B cell (primary cell): ENCODE measurements around the gene TMEM94. TPM values are rescaled to one million over a fixed set of nuclear protein-coding genes. Genes with fewer than 3 reads are reported as not detected.

Source experiments
- ATAC-seq: fragments of 200-7000 bp; cut with Tn5 transposase; one replicate; pipeline ENCODE4 v1.10.0; 2021; ENCODE audit warnings: low read depth, mild to moderate bottlenecking, moderate number of reproducible peaks, moderate library complexity
- CTCF ChIA-PET: fragments of 350-600 bp; sonication (Branson Sonifier 250); formaldehyde crosslinking; loops from one replicate; lab custom pipeline; 2021; ENCODE audit warnings: antibody characterized with exemption, inconsistent platforms; lab: Charles Lee
- POLR2A ChIA-PET: fragments of 350-600 bp; sonication (Branson Sonifier 250); formaldehyde crosslinking; loops from one replicate; lab custom pipeline; 2021; ENCODE audit warnings: antibody characterized with exemption; lab: Charles Lee
- DNase-seq: peaks from one replicate; pipeline ENCODE4 v3.0.0; 2013
- H2AFZ ChIP-seq: 2 replicates; pipeline ENCODE4 v1.6.1; 2012; ENCODE audit warnings: mild to moderate bottlenecking, low read depth, low read length; ENCODE audit not compliant: insufficient read depth, poor library complexity, severe bottlenecking
- H3K27ac ChIP-seq, 2 donors: 1 replicate in 1 of 2; 2 replicates in 1 of 2; pipeline ENCODE4 v1.5.1; 2012 to 2013; ENCODE audit warnings: low read length in 2 of 2, mild to moderate bottlenecking in 2 of 2, moderate library complexity in 1 of 2
- H3K27me3 ChIP-seq, 4 experiments: fragments of 200-600 bp in 1 of 4; sonication (generic) in 1 of 4; replicated peaks in 1 of 4; 1 replicate in 2 of 4; 2 replicates in 2 of 4; pipeline versions ENCODE4 v1.6.1 to v1.7.0; 2013 to 2016; ENCODE audit warnings: low read length in 3 of 4, mild to moderate bottlenecking in 2 of 4, mixed read lengths in 1 of 4, moderate library complexity in 1 of 4; ENCODE audit not compliant: insufficient read depth in 4 of 4, control insufficient read depth in 3 of 4; ENCODE audit errors: control extremely low read depth in 1 of 4
- H3K36me3 ChIP-seq, 2 experiments: replicated peaks in 1 of 2; 1 replicate in 1 of 2; 2 replicates in 1 of 2; pipeline versions ENCODE4 v1.6.1 to v1.7.1; 2013; ENCODE audit warnings: low read length in 1 of 2; ENCODE audit not compliant: insufficient read depth in 2 of 2, control insufficient read depth in 1 of 2; ENCODE audit errors: control extremely low read depth in 1 of 2, extremely low read depth in 1 of 2
- H3K4me1 ChIP-seq, 2 donors: fragments of 200-600 bp in 1 of 2; sonication (generic) in 1 of 2; 1 replicate in 1 of 2; 2 replicates in 1 of 2; pipeline versions ENCODE4 v1.5.1 to v1.6.1; 2013 to 2017; ENCODE audit warnings: low read length in 2 of 2; ENCODE audit not compliant: control insufficient read depth in 2 of 2, insufficient read depth in 2 of 2
- H3K4me2 ChIP-seq: replicated peaks from 2 replicates; pipeline ENCODE3; 2012; ENCODE audit warnings: mild to moderate bottlenecking, low read depth, low read length; ENCODE audit not compliant: poor library complexity, severe bottlenecking
- H3K4me3 ChIP-seq, 5 experiments: fragments of 200-600 bp in 1 of 5; sonication (generic) in 1 of 5; 1 replicate in 3 of 5; 2 replicates in 2 of 5; pipeline versions ENCODE4 v1.5.1 to v1.7.0; 2011 to 2016; ENCODE audit warnings: low read length in 4 of 5, mild to moderate bottlenecking in 4 of 5, low read depth in 2 of 5, control low read depth in 1 of 5, moderate library complexity in 1 of 5; ENCODE audit not compliant: insufficient read depth in 1 of 5; ENCODE audit errors: control extremely low read depth in 1 of 5, extremely low read depth in 1 of 5
- H3K79me2 ChIP-seq: fragments of 200-600 bp; sonication (generic); one replicate; pipeline ENCODE4 v1.6.0; 2016; ENCODE audit warnings: low read length; ENCODE audit not compliant: control insufficient read depth, insufficient read depth
- H3K9ac ChIP-seq: fragments of 200-600 bp; sonication (generic); 2 replicates; pipeline ENCODE4 v1.6.1; 2017; ENCODE audit warnings: mild to moderate bottlenecking, low read length, moderate library complexity
- H3K9me3 ChIP-seq, 3 donors: one replicate each; pipeline versions ENCODE4 v1.6.1 to v1.7.1; 2013; ENCODE audit warnings: low read length in 2 of 3; ENCODE audit not compliant: control insufficient read depth in 2 of 3, insufficient read depth in 1 of 3; ENCODE audit errors: control extremely low read depth in 1 of 3
- H4K20me1 ChIP-seq: 2 replicates; pipeline ENCODE4 v1.6.0; 2012; ENCODE audit warnings: mild to moderate bottlenecking, low read length; ENCODE audit not compliant: insufficient read depth, control insufficient read depth, poor library complexity, severe bottlenecking
- H3K27ac Mint-ChIP-seq: one replicate; pipeline ENCODE4 v1.8.0; 2021; ENCODE audit warnings: mixed read lengths
- H3K27me3 Mint-ChIP-seq: one replicate; pipeline ENCODE4 v1.8.0; 2021; ENCODE audit warnings: mixed read lengths
- H3K4me1 Mint-ChIP-seq: one replicate; pipeline ENCODE4 v1.8.0; 2021; ENCODE audit warnings: mixed read lengths
- H3K4me3 Mint-ChIP-seq: one replicate; pipeline ENCODE4 v1.8.0; 2021; ENCODE audit warnings: mixed read lengths
- H3K9me3 Mint-ChIP-seq: one replicate; pipeline ENCODE4 v1.8.0; 2022; ENCODE audit warnings: mixed read lengths; ENCODE audit not compliant: insufficient read depth
- CTCF ChIP-seq: fragments of 200-600 bp; IDR thresholded peaks from one replicate; pipeline ENCODE4 v1.8.0; 2022; ENCODE audit warnings: antibody characterized with exemption, mild to moderate bottlenecking
- EZH2 ChIP-seq: IDR thresholded peaks from 2 replicates; pipeline ENCODE4 v1.6.1; 2012; ENCODE audit warnings: borderline replicate concordance, low read depth, mild to moderate bottlenecking, moderate library complexity, low read length; ENCODE audit not compliant: insufficient read depth, poor library complexity, severe bottlenecking
- WGBS: methylation state at CpG from one replicate; pipeline ENCODE4 v1.1.5; 2013; ENCODE audit warnings: missing lambda C conversion rate; ENCODE audit not compliant: insufficient coverage; 5-methylcytosine and 5-hydroxymethylcytosine counted together
- intact Hi-C: fragments of 100-400 bp; cut with micrococcal nuclease; formaldehyde crosslinking; loops from one replicate; pipeline ENCODE4 v1.10.0; 2022
- polyA plus RNA-seq: library from polyadenylated mRNA; depleted of rRNA; stranded (reverse); fragments of >200 nt; gene quantifications from 2 replicates; pipeline ENCODE4 v1.2.3, GENCODE V29; 2012
- total RNA-seq, 2 donors: library from RNA; stranded (reverse); fragments of 120-200 nt in 1 of 2; gene quantifications; 1 replicate in 1 of 2; 2 replicates in 1 of 2; pipeline versions ENCODE4 v1.2.3 to v1.2.4, GENCODE V29; 2013 to 2022

Gene TMEM94
- total and polyA plus RNA-seq, 2 donors (not counting 1 experiment from before 2014, with no cell fraction given) = 139 to 158 TPM

DNA sequence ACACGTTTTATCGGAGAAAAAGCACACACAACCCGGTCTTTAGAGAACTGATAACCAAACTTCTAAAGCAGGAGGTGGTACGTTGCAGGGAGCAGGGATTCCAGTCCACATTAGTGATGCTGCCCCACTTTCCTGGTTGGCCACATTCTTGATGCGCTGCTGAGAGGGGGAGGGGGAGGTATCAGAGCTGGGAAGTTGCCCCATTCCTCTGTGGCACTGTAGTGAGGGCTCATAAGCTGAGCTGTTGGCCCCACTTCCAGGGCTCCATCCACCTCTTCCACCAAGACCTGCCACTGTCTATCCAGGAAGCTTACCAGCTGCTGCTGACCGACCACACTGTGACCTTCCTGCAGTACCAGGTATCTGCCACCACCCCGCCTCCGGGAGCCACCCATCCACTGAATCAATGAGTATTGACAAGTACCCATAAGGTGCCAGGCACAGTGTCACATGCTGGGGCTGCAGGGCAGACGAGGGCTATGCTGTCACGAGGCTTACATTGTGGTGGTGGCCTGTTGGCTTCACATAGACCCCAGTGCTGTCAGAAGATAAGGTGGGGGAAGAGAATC lies 60.9 kb downstream of the TMEM94 start:
- 32% methylated on average over 8 of the region's 10 CpGs for WGBS
- Histone ChIP-seq H3K36me3 (no peaks in the 10 kb centered on the region), H3K9ac (peak overlapping the region; percentile 89), H2AFZ (peak overlapping the region; percentile 87), H3K79me2 (peaks cover 15% of the 10 kb centered on the region), H4K20me1 (peaks cover 10% of the 10 kb centered on the region), H3K27me3 (no peaks in the 10 kb centered on the region), H3K4me3 (peak overlapping the region; percentile 6 to 96 (median 70)), H3K4me1 (peaks cover 26 to 39% of the 10 kb centered on the region in 2 donors), H3K9me3 (no peaks in the 10 kb centered on the region), H3K4me2 (peak overlapping the region; percentile 100), H3K27ac (no peak overlapping the region)
- intact Hi-C loops = loop anchor here (5.0 to 10.0 kb wide), 4 partner anchors 110 to 1220 kb away; partner anchors contain the start of genes GALK1, GRB2, MFSD11 and SRSF2
- ATAC-seq (no peak), DNase-seq (peak; percentile 39)
- POLR2A ChIA-PET = interaction anchor here (1.1 to 1.5 kb wide), 4 partner anchors 8 to 586 kb away, joined by 3 to 22 read pairs (median 6); partner anchors contain the start of genes EXOC7, LLGL2 and TMEM94
- peak overlapping the region; percentile 75 for H3K27ac Mint-ChIP-seq
- no peaks in the 10 kb centered on the region for H3K27me3 Mint-ChIP-seq
- TF ChIP-seq EZH2 (no peak), CTCF (no peak)
- peaks cover 19% of the 10 kb centered on the region for H3K4me1 Mint-ChIP-seq
- H3K9me3 Mint-ChIP-seq = no peaks in the 10 kb centered on the region
- CTCF ChIA-PET = interaction anchor here (1.4 to 2.2 kb wide), 6 partner anchors 7 to 236 kb away, joined by 3 to 24 read pairs (median 7); partner anchors contain the start of genes LLGL2 and MYO15B
- peak overlapping the region; percentile 81 for H3K4me3 Mint-ChIP-seq

DNA sequence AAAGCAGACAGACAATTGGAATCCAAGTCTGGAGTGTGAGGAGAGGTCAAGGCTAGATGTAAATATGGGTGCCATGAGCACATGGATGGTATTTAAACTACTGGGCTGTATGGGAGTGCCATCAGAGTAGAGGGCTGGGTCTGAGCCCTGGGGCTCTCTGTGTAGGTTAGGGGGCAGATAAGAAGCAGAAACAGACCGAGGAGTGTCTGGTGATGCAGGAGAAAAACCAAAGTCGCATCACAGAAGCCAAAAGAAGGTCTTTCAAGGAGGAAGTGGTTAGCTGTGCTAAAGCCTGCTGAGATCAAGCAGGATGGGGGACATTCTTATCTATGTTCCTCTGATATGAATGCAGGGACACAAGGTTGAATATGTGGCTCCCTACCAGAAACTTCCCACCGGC lies 61.8 kb downstream of the TMEM94 start:
- peak overlapping the region; percentile 100 for H3K4me2 ChIP-seq
- WGBS = 7% methylated on average over 3 of the region's 3 CpGs
- Mint-ChIP-seq H3K27ac (peak overlapping the region; percentile 83), H3K4me1 (peaks cover 19% of the 10 kb centered on the region), H3K9me3 (no peaks in the 10 kb centered on the region), H3K27me3 (no peaks in the 10 kb centered on the region), H3K4me3 (peak overlapping the region; percentile 81)
- no peak for TF ChIP-seq EZH2
- TF ChIP-seq CTCF = no peak
- H3K9ac ChIP-seq = no peak overlapping the region
- peaks cover 26 to 39% of the 10 kb centered on the region in 2 donors for H3K4me1 ChIP-seq
- no peak for ATAC-seq
- peaks cover 10% of the 10 kb centered on the region for H4K20me1 ChIP-seq
- H3K27ac ChIP-seq = peak overlapping the region in 1 of 2 donors; percentile 29
- ChIA-PET POLR2A (interaction anchor here (1.4 kb wide), 1 partner anchor 70 kb away, joined by 4 read pairs; no protein-coding TSS in a partner anchor), CTCF (interaction anchor here (0.8 to 1.4 kb wide), 3 partner anchors 9 to 236 kb away, joined by 3 to 5 read pairs (median 3); no protein-coding TSS in a partner anchor)
- H3K36me3 ChIP-seq = no peaks in the 10 kb centered on the region
- H2AFZ ChIP-seq = no peak overlapping the region
- H3K79me2 ChIP-seq = peaks cover 15% of the 10 kb centered on the region
- peak overlapping the region in 1 of 5 experiments; percentile 11 for H3K4me3 ChIP-seq
- H3K27me3 ChIP-seq = no peaks in the 10 kb centered on the region
- DNase-seq = peak; percentile 71
- no peaks in the 10 kb centered on the region for H3K9me3 ChIP-seq
- intact Hi-C loops = loop anchor here (5.0 to 10.0 kb wide), 4 partner anchors 111 to 1219 kb away; partner anchors contain the start of genes GALK1, GRB2, MFSD11 and SRSF2
